ENCODE results near the gene GBE1.

- TF ChIP-seq YY1 (IDR thresholded peaks at IDR 0.05; ENCODE audit: low read depth), result no peak
- no peak for TF ChIP-seq EP300 (IDR thresholded peaks at IDR 0.05; ENCODE audit: borderline replicate concordance)
- no peak for TF ChIP-seq REST (IDR thresholded peaks at IDR 0.05; ENCODE audit: low read depth)
- TF ChIP-seq TCF12 (IDR thresholded peaks at IDR 0.05; ENCODE audit: low read depth), result no peak
These were observed 247.9 kb downstream of the GBE1 start for GRCh38 chr3:81513591-81513990.

Data from Ishikawa (cell line).